HG03378 (cell line): Measurements from ENCODE around the gene LRRTM4.

Source experiments
- ATAC-seq: cut with Tn5 transposase; IDR thresholded peaks from one replicate; pipeline ENCODE4 v1.9.1; 2021; ENCODE audit warnings: mild to moderate bottlenecking, moderate library complexity; ENCODE audit not compliant: unreplicated experiment

Gene LRRTM4

DNA sequence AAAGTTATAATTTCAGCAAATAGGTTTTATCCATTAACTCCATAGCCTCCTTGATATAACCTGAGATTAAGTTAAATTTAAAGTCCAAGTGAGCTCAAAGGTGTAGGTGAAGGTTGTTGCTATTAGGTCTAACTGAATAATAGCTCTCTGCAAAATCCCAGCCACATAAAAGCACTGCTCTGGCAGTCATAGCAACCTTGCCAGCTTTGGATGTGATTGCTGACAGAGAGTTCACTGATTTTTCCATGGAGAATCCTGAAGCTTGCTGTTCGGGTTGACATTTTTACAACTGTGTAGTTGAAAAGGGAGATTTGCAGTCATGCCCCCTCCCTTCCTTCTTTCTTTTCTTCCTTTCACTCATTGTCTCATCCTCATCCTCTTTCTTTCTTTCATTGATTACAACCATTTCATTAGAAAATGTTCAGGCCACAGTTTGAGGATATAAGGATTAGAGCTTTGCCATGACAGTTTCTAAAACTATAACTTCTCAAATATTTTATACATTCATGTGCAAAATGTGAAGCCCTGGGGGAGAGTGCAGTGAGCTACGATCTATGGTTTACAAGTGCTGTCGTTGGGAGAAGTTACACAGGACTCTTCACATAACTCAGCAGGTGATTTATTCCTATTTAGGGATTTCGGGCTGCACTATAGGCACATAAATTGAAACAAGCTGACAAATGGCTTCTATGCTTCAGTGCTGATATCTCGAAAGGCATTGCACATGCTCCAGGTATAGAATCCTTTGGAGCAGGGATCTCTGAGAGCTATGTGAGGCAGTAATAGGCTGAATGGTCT, 193.8 kb downstream of the LRRTM4 start:
- no peak for ATAC-seq

DNA sequence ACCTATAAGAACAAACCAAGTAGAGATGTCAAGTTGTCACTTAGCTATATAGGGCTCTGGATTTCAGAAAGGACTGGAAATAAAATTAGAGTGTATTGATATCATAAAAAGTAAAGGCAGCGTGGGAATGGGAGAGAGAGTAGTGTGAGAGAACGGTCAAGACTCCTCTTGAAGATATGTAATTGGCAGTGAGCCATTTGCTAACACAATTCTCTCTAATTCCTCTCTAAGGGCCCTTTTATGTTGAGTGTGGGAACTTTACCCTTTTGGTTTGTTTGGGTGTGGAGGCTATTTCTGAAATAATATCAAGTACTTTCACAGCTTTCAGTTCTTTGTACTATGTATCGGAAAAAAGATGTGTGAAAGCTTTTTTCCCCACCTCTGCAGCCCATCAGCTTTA, 196.8 kb downstream of the LRRTM4 start:
- ATAC-seq: no peak

DNA sequence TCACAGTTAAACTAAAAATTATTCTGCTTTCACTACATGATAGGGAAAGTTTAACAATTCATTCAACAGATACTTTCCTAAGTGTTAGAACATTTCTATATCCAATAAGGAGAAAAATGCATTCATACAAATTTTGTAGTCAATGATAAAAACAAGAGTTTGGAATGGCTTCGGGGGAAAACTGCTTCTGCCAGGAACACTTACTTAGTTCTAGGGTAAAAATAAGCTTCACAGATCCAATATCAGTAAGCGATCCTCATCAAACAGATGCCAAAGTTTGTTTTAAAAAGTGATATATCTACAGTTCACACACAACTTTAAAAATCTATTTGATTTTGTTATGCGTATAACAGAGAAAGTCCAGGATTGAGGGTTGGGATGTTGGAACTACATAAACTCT, 199.7 kb downstream of the LRRTM4 start:
- no peak for ATAC-seq

DNA sequence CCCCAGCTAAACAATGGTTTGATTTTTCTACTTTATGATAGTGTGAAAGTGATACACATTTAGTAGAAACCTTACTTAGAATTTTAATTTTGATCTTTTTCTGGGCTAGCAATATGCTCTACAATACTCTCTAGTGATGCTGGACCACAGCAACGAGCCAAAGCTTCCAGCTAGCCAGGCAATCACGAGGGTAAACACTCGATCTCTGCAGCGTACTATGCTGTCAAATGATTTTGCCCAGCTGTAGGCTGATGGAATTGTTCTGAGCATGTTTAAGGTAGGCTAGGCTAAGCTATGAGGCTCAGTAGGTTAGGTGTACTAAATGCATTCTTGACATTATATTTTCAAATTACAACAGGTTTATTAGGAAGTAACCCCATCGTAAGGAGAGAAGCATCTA, 207.5 kb downstream of the LRRTM4 start:
- no peak for ATAC-seq

DNA sequence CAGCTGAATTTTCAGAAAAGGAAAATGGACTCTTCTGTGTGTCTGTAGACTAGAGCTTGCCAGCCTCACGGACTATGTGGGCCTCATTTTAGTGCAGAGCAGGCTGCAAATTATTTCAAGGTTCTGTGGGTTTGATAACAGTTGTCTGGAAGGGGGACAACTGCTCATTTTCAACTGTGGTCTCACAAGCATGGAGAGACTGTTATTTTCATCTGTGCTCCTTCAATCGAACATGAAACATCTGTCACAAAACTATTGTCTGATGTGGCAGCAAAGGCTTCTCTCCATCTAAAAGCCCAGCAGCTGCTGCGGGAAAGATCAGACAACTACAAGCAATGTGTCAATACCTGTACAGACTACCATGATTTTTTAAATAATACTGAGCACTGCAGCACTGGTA, 211.8 kb downstream of the LRRTM4 start:
- no peak for ATAC-seq

DNA sequence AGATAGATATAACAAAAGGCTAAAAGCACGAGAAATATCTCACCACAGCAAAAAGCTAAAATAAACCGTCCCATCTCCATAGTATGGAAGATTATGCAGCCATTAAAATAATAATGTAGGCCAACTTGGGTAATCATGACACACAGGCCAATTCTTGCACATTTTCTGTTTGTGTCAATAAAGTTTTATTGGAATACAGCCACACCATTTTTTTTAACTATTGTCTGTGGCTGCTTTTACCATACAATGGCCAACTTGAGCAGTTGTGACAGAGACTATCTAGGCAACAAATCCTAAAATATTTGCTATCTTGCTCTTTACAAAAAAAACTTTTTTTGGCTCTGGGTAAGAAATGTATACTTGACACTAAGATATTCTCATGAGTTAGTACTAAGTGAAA, 212.5 kb downstream of the LRRTM4 start:
- ATAC-seq: no peak

DNA sequence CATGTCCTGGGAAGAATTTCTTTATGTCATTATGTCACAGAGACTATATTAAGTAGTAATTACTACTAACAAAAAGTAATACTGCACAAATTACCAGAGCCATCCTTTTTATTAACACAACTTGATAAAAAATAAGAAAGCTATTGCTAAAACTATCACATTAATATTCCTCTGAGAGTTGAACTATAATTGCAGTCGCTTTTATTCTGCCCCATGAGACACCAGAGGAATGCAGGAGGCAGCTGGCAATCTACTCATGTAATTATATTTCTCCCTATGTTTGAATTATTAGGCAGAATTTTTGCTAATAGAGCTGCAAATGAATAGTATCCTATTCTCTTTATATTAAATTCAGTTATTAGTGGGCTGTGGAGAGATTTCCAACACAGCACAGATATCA, 220.7 kb downstream of the LRRTM4 start:
- ATAC-seq: no peak

DNA sequence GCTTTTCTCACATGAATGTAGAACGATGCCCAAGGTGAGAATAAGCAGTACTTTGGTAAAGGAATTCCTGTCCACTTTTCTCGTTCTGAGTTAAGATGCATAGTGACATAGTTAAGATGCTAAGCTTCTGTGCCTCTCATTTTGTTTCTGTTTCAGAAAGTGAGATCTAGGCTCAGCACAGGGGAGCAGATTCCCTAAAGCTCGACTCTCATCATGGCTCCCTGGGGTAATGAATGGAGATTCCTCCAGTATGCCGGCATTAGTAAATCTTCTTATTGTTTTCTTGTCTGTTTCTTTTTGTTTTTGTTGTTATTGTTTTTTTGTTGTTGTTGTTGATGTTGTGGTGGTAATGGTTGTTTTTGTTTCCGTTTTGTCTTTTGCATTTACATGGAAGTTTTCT, 225.4 kb downstream of the LRRTM4 start:
- ATAC-seq: no peak

DNA sequence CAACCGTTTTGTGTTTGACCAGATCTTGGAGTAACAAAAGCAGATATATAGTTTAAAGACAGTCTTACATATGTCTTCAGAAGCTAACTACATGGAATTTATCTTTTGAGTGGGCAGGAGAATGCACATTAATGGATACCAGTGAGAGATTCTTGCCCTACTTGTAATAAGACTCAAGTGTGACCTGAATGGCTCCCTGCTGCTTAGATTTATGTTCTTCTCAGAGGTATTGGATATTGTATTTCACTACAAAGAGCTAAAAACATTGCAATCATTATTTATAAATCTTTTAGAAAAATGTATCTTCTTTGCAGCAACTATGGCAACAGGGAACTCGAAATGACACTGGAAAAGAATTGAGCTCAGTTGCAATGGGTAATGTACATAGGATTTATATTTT, 227.7 kb downstream of the LRRTM4 start:
- ATAC-seq: no peak

DNA sequence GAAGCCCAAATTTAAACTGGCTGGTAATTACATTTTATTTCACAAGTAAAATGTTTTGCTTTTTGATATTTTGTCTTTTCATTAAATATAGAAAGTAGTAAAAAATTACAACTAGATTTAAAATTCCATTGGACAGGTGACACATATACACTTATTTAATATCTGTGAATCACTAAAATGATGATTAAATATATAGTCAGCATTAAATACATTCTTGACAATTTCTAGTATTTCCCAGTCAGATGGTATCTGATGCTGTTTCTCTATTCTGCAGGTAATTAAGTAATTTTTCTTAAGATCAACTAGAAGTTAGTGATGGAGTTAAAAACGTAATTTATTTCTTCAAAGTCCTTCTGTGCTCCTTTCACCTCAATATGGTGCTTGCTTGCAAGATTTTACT, 237.8 kb downstream of the LRRTM4 start:
- ATAC-seq: no peak

DNA sequence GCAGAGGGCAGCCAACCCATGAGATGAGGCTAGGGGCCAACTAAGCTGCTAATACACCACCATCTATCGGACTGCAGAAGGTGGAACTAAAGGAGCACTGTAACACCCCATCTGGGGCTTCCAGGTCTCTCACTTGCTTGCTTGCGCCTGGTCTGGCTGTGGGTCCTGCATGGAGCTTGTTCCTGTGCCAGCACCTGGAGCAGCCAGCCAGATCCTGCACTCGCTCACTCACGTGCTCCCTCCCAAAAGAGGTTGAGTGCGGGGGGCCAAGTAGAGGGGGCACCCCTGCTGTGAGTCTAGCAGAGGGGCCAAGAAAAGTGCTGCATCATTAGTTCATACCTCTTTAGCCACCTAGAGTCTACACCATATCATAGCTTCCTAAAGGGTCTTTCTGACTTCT, 250.9 kb downstream of the LRRTM4 start:
- no peak for ATAC-seq

DNA sequence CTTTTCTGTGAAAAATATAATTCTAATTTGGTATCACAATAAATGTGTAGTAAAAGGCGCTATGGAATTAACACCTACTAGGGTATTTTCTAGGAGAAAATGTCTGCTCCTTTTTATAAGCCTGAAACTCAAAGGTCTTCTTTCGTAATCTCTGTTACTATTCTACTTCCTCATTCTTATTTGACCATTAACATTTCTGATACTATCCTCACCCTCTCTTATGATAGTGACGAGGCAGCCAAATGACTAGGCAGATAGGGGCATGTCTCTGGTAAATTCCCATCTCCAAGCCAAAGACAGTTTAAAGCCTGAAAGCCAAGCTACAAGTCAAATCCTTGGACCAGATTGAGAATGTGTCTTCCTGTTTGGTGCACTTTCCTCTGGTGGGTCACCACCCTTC, 251.7 kb downstream of the LRRTM4 start:
- ATAC-seq: no peak

DNA sequence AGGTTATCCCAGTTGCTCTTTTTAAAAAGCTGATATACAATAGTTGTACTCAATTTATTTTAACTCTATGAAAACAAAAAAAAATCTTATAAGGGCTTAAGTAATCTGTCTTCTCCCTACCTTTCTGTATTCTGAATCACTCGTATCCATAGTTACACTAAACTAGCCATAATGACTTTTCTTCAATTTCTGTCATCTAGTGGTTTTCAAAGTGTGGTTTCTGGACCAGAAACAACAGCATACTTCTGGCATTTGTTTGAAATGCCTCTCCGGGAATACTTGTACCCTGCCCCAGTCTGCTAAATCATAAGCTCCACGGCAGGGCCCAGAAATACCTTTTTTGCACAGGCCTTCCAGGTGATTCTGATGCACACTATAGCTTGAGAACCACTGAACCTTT, 253.6 kb downstream of the LRRTM4 start:
- ATAC-seq: no peak

DNA sequence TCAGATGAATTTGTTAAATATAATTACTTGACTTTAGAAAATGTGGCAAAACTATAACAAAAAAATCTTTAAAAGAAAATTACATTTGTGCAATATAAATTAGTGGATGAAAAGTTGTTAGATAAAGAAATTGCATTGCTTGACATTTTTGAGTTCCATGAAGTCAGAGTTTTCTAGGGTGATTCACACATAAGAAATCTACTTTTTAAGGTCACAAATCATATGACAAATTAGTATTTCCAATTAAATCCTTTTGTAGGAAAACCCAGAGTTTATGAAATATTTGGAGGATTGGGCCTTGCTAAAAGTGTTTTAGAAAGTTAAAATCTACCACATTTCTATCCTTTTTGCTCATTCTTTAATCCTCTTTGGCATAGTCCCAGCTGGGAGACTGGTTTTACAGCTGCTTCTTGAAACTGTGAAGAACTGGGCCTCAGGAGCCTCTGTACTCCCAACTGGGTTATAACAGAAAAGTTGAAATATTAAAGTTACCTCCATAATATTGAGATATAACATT, 289.2 kb downstream of the LRRTM4 start:
- no peak for ATAC-seq

DNA sequence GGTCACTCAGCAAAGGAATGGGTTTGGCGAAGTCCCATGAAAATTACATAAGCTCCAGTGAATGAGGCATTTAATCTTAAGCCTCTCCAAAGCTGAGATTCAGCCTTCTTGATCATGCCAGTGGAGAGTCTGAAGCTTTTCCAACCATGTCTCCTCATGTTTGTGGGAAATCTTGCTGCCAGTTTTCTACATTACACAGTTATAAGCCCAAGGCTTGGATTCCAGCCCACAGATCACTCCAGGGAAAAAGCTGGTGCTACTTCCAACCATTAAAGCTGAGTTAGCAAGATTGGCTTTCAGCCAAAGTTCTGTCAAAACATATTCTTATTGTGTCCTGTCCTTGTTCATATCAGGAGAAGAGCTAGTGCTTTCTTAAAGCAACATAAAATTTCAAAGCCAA, 293.8 kb downstream of the LRRTM4 start:
- no peak for ATAC-seq

DNA sequence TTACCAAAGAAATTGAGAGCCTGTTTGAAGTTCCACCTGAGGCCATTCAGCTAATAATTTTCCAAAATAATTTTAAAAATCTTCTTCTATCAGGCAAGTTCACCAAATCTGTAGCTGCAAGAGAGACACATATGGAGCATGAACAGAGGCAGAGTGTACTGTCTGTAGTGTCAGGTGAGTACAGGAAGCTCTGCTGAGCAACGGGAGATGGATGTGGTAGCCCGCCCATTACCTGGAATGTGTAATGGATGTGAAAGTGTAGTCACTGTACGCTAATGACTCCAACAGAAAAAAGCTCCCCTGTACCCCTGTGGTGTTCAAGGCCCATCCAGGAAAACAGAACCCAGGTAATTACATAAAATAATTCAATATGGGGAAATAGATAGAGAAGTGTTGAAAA, 311.5 kb downstream of the LRRTM4 start:
- no peak for ATAC-seq

DNA sequence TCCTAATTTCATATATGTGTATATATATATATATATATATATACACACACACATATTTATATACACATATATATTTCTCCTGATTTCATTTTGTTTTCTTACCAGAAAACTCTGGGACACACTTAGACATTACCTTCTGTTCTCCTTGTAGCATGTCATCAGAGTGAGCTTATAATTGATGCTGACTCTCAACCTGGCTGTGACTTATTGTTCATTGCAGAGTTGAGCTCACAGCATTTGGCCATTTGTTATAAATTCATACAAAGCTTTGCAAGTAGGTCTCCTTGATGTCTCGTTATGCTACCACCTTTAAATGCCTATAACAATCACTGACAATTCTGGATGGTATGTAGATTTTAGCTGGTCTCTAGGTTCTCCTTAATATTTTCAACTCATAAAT, 314.8 kb downstream of the LRRTM4 start:
- ATAC-seq: no peak

DNA sequence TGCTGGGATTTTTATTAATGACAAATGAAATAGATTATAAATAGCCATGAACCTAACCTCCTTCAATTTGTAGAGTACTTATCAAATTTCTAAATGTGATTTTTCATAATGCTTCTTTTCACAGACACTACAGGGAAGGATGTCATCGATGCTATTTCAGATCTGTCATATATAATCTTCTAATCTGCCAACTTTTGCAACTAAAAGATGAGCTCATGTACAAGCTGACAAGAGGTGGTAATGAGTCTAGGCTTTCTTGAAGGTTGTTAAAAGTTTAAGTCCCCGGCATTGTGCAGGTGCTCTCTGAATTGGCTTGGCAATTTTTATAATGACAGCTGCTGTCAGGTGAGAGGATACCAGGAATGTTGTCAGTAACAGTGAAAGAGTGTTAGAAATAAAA, 320.4 kb downstream of the LRRTM4 start:
- no peak for ATAC-seq

DNA sequence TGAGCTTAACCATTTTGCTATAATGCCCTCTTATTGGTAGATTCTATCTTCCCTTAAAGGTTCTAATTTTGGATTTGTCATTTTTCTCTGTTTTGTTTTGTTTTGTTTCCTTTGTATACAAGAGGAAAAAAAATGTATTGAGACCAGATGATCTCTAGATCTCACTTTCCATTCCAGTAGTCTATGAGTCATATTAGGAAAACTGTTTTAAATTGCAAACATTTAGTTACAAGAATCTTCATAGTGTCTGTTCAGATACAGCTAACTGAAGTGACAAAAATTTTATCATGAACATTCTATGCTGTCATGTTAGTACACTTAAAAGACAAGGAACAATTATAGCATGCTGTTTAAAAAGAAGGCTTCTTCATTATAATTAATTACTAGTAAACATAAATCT, 322.8 kb downstream of the LRRTM4 start:
- ATAC-seq: no peak

DNA sequence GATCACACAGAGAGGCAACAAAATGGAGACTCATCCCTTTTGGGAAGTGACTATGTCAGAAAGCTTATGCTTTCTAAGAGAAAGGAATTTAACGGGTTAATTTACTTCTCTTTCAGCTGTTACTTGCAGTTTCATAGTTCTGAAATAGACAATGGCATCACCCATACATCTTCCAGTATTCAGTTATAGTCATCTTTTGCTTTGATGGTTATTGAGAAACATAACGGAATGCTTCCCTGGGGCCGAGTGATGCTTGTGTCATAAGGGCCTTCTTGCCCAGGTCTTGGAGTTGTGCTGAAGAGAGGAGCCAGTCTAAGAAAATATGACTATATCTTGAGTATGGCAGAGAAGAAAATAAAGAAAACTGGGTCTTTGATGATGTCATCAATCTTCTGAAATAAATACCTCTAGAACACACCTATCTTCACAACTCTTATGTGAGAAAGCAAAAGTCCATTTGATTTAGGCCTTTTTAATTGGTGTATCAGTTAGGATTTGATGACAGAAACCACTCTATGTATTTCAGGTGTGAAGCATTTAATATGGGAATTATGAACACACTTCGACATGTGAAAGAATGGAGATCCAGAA, 328.2 kb downstream of the LRRTM4 start:
- ATAC-seq: no peak

DNA sequence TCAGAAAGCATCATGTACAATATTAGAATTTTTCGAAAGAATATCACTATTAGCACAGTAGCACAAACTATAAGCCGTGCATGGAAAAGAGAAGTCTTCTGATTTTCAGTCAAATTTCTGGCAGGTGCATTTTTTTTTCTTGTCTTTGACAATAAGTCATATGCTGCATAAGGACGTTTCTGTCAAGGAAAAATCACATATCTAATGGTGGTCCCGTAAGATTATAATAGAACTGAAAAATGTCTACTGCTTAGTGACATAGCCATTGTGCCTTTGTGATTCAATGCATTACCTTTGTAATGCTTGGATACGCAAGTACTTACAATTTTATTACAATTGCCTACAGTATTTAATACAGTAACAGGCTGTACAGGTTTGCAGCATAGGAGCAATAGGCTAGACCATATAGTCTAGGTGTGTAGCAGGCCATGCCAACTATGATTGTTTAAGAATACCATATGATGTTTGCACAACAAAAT, 329.3 kb downstream of the LRRTM4 start:
- no peak for ATAC-seq

DNA sequence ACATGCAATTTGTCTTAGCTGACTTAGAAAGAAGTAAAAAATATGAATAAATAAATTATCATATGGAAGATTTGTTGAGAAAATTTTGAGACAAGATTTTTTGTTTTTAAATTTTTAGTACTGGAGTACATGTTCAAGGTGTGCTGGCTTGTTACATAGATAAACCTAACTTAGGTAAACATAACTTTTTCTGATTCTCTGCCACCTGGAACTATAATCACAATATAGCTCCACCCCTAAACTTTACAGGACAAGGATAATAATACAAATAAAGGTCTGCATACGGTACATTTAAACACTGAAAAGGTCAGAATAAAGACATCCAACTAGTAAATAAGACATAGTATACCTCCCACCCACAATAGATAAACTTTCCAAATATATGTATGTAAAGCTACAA, 330.5 kb downstream of the LRRTM4 start:
- ATAC-seq: no peak
